WTC11 (cell line): ENCODE measurements around the gene OXER1. TPM values are rescaled to one million over a fixed set of nuclear protein-coding genes. Genes with fewer than 3 reads are reported as not detected.

Experiments used
- ATAC-seq: fragments of 200-7000 bp; cut with Tn5 transposase; 2 replicates; pipeline ENCODE4 v1.10.0; 2021; ENCODE audit warnings: mild to moderate bottlenecking, moderate library complexity
- CTCF ChIA-PET: fragments of 300-600 bp; sonication (Branson Sonifier 250); formaldehyde crosslinking; loops from one replicate; lab custom pipeline; 2021; ENCODE audit warnings: antibody characterized with exemption; lab: Charles Lee
- POLR2A ChIA-PET: fragments of 350-600 bp; sonication (Branson Sonifier 250); formaldehyde crosslinking; loops from one replicate; lab custom pipeline; 2021; ENCODE audit warnings: antibody characterized with exemption; lab: Charles Lee
- DNase-seq: peaks from one replicate; pipeline ENCODE4 v3.0.0; 2021; ENCODE audit warnings: low spot score
- H3K27ac Mint-ChIP-seq: 2 replicates; pipeline ENCODE4 v1.8.0; 2021; ENCODE audit warnings: mixed read lengths
- H3K27me3 Mint-ChIP-seq: 2 replicates; pipeline ENCODE4 v1.8.0; 2021; ENCODE audit warnings: low read depth, mild to moderate bottlenecking, moderate library complexity, mixed read lengths
- H3K36me3 Mint-ChIP-seq: 2 replicates; pipeline ENCODE4 v1.8.0; 2021; ENCODE audit warnings: mixed read lengths
- H3K4me1 Mint-ChIP-seq: 2 replicates; pipeline ENCODE4 v1.8.0; 2022; ENCODE audit warnings: mixed read lengths
- H3K4me3 Mint-ChIP-seq: 2 replicates; pipeline ENCODE4 v1.8.0; 2021; ENCODE audit warnings: mild to moderate bottlenecking, moderate library complexity, mixed read lengths
- H3K9me3 Mint-ChIP-seq: 2 replicates; pipeline ENCODE4 v1.8.0; 2021; ENCODE audit warnings: mixed read lengths
- CBFB ChIP-seq: sonication (generic); formaldehyde crosslinking; IDR thresholded peaks from 2 replicates; pipeline ENCODE4 v1.8.1; 2022; ENCODE audit warnings: mild to moderate bottlenecking, low read depth, missing genetic modification reagents
- ESRRA ChIP-seq: sonication (generic); formaldehyde crosslinking; IDR thresholded peaks from 2 replicates; pipeline ENCODE4 v1.8.1; 2022; ENCODE audit warnings: mild to moderate bottlenecking, missing genetic modification reagents, borderline replicate concordance
- GTF2I ChIP-seq: fragments of 250-450 bp; sonication (Bioruptor Pico); conservative IDR thresholded peaks from 2 replicates; pipeline ENCODE4 v1.4.0; 2021; ENCODE audit warnings: mild to moderate bottlenecking
- JUN ChIP-seq: sonication (generic); formaldehyde crosslinking; IDR thresholded peaks from 2 replicates; pipeline ENCODE4 v1.8.0; 2023; ENCODE audit warnings: mild to moderate bottlenecking, missing genetic modification reagents
- KAT7 ChIP-seq: sonication (generic); formaldehyde crosslinking; IDR thresholded peaks from 2 replicates; pipeline ENCODE4 v1.8.1; 2023; ENCODE audit warnings: missing genetic modification reagents, mild to moderate bottlenecking, borderline replicate concordance
- MXD4 ChIP-seq: fragments of 250-450 bp; sonication (Bioruptor Pico); IDR thresholded peaks from 2 replicates; pipeline ENCODE4 v1.8.0; 2021; ENCODE audit warnings: mild to moderate bottlenecking, moderate library complexity, borderline replicate concordance
- NR2C2 ChIP-seq: sonication (generic); formaldehyde crosslinking; IDR thresholded peaks from 2 replicates; pipeline ENCODE4 v1.8.0; 2022; ENCODE audit warnings: mild to moderate bottlenecking, missing genetic modification reagents
- OVOL2 ChIP-seq: fragments of 250-450 bp; sonication (Bioruptor Pico); IDR thresholded peaks from 2 replicates; pipeline ENCODE4 v1.9.0; 2021; ENCODE audit warnings: mild to moderate bottlenecking, borderline replicate concordance
- PRRX2 ChIP-seq: fragments of 250-450 bp; sonication (Bioruptor Pico); IDR thresholded peaks from 2 replicates; pipeline ENCODE4 v1.8.0; 2021; ENCODE audit warnings: mild to moderate bottlenecking
- TEAD1 ChIP-seq: sonication (generic); formaldehyde crosslinking; IDR thresholded peaks from 2 replicates; pipeline ENCODE4 v1.8.0; 2022; ENCODE audit warnings: mild to moderate bottlenecking, missing genetic modification reagents
- TEAD4 ChIP-seq: sonication (generic); formaldehyde crosslinking; IDR thresholded peaks from 2 replicates; pipeline ENCODE4 v1.8.0; 2022; ENCODE audit warnings: mild to moderate bottlenecking, missing genetic modification reagents
- ZNF423 ChIP-seq: fragments of 250-450 bp; sonication (Bioruptor Pico); IDR thresholded peaks from 2 replicates; pipeline ENCODE4 v2.1.2; 2022; ENCODE audit warnings: mild to moderate bottlenecking, moderate library complexity
- ZNF671 ChIP-seq: fragments of 250-450 bp; sonication (Bioruptor Pico); IDR thresholded peaks from 2 replicates; pipeline ENCODE4 v1.8.0; 2021; ENCODE audit warnings: mild to moderate bottlenecking
- total RNA-seq: library from RNA; stranded (reverse); gene quantifications from 3 replicates; pipeline ENCODE4 v1.2.3, GENCODE V29; 2021
- TF ChIP-seq, protein P1 (sequence below): sonication (generic); formaldehyde crosslinking; IDR thresholded peaks from 2 replicates; pipeline ENCODE4 v1.8.0; 2022; ENCODE audit warnings: mild to moderate bottlenecking, missing genetic modification reagents
- TF ChIP-seq, protein P2 (sequence below): sonication (generic); formaldehyde crosslinking; IDR thresholded peaks from 2 replicates; pipeline ENCODE4 v1.8.1; 2022; ENCODE audit warnings: low read depth, mild to moderate bottlenecking, moderate library complexity, missing genetic modification reagents, borderline replicate concordance
- TF ChIP-seq, protein P3 (sequence below): sonication (generic); formaldehyde crosslinking; IDR thresholded peaks from 2 replicates; pipeline ENCODE4 v1.8.1; 2023; ENCODE audit warnings: mild to moderate bottlenecking, moderate library complexity, missing genetic modification reagents
- TF ChIP-seq, protein P4 (sequence below): fragments of 250-450 bp; sonication (Bioruptor Pico); IDR thresholded peaks from 2 replicates; pipeline ENCODE4 v1.9.0; 2021; ENCODE audit warnings: mild to moderate bottlenecking, borderline replicate concordance

Gene OXER1
- total RNA-seq, 1 experiment from 2014 or later: 2.6 TPM

DNA sequence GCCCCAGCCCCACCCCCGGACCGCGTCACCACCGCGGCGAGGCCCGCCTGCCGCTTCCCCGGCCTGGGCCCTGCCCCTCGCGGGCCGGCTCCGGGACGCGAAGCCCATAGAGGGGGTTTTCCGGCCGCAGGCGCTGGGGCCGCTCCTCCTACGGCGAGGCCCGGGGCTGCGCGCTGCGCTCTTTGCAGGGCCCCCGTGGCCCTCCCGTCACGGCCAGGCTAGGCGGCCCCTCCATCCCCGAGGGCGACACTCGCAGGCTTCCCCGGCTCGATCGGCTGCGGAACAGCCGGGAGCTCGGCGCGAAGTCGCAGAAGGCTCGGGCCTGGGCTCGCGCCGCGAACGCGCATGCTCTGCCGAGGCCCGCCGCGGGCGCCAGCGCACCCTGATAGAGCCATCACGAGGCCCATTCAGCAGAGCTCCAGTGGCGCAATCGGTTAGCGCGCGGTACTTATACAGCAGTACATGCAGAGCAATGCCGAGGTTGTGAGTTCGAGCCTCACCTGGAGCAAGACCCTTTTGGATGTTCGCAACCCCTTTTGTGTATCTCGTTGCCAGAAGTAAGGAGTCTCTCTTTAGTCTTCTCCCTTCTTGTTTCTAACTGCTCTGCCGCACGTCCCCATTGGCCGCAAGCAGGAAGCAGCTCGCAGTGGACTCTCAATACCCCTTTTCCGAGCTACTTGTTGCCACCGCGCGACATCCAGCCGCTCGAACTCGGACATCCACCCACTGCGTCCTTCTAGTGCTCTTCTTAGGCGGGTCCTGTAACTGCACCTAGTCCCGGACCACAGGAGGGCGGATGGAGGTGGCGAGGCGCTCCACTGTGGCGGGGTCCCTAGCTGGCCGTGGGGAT, 46.4 kb upstream of the OXER1 start (continued):
- TF ChIP-seq, protein P1, sequence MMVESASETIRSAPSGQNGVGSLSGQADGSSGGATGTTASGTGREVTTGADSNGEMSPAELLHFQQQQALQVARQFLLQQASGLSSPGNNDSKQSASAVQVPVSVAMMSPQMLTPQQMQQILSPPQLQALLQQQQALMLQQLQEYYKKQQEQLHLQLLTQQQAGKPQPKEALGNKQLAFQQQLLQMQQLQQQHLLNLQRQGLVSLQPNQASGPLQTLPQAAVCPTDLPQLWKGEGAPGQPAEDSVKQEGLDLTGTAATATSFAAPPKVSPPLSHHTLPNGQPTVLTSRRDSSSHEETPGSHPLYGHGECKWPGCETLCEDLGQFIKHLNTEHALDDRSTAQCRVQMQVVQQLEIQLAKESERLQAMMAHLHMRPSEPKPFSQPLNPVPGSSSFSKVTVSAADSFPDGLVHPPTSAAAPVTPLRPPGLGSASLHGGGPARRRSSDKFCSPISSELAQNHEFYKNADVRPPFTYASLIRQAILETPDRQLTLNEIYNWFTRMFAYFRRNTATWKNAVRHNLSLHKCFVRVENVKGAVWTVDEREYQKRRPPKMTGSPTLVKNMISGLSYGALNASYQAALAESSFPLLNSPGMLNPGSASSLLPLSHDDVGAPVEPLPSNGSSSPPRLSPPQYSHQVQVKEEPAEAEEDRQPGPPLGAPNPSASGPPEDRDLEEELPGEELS (CRISPR knock-in tag): peak; percentile 74
- TF ChIP-seq KAT7 (peak; percentile 50; the same call in 1 of the 2 replicates), GTF2I (CRISPR knock-in tag) (no peak), ESRRA (no peak; the same call in 1 of the 2 replicates), NR2C2 (CRISPR knock-in tag) (no peak), PRRX2 (CRISPR knock-in tag) (no peak), TEAD4 (CRISPR knock-in tag) (no peak), OVOL2 (CRISPR knock-in tag) (no peak), CBFB (CRISPR knock-in tag) (no peak), MXD4 (CRISPR knock-in tag) (no peak)
- TF ChIP-seq, protein P2, sequence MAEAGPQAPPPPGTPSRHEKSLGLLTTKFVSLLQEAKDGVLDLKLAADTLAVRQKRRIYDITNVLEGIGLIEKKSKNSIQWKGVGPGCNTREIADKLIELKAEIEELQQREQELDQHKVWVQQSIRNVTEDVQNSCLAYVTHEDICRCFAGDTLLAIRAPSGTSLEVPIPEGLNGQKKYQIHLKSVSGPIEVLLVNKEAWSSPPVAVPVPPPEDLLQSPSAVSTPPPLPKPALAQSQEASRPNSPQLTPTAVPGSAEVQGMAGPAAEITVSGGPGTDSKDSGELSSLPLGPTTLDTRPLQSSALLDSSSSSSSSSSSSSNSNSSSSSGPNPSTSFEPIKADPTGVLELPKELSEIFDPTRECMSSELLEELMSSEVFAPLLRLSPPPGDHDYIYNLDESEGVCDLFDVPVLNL (CRISPR knock-in tag): peak; percentile 73; the same call in 1 of the 2 replicates
- TF ChIP-seq, protein P3, sequence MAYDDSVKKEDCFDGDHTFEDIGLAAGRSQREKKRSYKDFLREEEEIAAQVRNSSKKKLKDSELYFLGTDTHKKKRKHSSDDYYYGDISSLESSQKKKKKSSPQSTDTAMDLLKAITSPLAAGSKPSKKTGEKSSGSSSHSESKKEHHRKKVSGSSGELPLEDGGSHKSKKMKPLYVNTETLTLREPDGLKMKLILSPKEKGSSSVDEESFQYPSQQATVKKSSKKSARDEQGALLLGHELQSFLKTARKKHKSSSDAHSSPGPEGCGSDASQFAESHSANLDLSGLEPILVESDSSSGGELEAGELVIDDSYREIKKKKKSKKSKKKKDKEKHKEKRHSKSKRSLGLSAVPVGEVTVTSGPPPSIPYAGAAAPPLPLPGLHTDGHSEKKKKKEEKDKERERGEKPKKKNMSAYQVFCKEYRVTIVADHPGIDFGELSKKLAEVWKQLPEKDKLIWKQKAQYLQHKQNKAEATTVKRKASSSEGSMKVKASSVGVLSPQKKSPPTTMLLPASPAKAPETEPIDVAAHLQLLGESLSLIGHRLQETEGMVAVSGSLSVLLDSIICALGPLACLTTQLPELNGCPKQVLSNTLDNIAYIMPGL (CRISPR knock-in tag): peak; percentile 100
- TF ChIP-seq, protein P4, sequence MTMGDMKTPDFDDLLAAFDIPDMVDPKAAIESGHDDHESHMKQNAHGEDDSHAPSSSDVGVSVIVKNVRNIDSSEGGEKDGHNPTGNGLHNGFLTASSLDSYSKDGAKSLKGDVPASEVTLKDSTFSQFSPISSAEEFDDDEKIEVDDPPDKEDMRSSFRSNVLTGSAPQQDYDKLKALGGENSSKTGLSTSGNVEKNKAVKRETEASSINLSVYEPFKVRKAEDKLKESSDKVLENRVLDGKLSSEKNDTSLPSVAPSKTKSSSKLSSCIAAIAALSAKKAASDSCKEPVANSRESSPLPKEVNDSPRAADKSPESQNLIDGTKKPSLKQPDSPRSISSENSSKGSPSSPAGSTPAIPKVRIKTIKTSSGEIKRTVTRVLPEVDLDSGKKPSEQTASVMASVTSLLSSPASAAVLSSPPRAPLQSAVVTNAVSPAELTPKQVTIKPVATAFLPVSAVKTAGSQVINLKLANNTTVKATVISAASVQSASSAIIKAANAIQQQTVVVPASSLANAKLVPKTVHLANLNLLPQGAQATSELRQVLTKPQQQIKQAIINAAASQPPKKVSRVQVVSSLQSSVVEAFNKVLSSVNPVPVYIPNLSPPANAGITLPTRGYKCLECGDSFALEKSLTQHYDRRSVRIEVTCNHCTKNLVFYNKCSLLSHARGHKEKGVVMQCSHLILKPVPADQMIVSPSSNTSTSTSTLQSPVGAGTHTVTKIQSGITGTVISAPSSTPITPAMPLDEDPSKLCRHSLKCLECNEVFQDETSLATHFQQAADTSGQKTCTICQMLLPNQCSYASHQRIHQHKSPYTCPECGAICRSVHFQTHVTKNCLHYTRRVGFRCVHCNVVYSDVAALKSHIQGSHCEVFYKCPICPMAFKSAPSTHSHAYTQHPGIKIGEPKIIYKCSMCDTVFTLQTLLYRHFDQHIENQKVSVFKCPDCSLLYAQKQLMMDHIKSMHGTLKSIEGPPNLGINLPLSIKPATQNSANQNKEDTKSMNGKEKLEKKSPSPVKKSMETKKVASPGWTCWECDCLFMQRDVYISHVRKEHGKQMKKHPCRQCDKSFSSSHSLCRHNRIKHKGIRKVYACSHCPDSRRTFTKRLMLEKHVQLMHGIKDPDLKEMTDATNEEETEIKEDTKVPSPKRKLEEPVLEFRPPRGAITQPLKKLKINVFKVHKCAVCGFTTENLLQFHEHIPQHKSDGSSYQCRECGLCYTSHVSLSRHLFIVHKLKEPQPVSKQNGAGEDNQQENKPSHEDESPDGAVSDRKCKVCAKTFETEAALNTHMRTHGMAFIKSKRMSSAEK (CRISPR knock-in tag): no peak

DNA sequence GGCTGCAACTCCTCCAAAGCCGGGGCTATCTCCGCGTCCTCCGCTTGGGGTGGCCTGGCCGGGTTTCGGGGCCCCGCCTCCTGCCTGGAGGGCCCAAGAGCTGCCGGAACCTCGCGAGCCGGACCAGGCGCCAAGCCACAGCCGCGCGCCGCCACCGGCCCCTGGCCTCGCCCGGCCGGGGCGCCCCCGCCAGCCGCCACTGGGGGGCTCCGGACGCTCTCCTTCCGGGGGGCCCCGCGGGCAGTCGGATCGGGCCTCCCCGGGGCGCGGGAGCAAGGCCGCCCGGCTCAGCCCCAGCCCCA, 45.8 kb upstream of the OXER1 start:
- H3K27me3 Mint-ChIP-seq: peaks cover 8% of the 10 kb centered on the region
- H3K4me1 Mint-ChIP-seq: peaks cover 13% of the 10 kb centered on the region
- ChIA-PET CTCF (interaction anchor here (0.6 to 5.4 kb wide), 12 partner anchors 9 to 536 kb away, joined by 3 to 70 read pairs (median 3); partner anchors contain the start of gene HAAO), POLR2A (interaction anchor here (1.3 to 2.5 kb wide), 3 partner anchors 9 to 18 kb away, joined by 3 to 15 read pairs (median 4); no protein-coding TSS in a partner anchor)
- 0 out of 2 replicates have a peak overlapping the region, but pooled peaks have one; percentile 27 for H3K27ac Mint-ChIP-seq
- ATAC-seq (peak; percentile 61), DNase-seq (peak; percentile 83)
- peaks cover 16% of the 10 kb centered on the region for H3K9me3 Mint-ChIP-seq
- peak overlapping the region; percentile 65 for H3K4me3 Mint-ChIP-seq
- H3K36me3 Mint-ChIP-seq: peaks cover 13% of the 10 kb centered on the region
- TF ChIP-seq ZNF671 (CRISPR knock-in tag) (no peak), JUN (CRISPR knock-in tag) (no peak), ZNF423 (peak; percentile 99), TEAD1 (no peak)
